ENCODE results near the gene ATL3.

GRCh38 chr11:63616953-63617352 is 54.2 kb downstream of the ATL3 start:
- TF ChIP-seq EZH2 (IDR thresholded peaks at IDR 0.05) = no peak
- TF ChIP-seq POLR2A (IDR thresholded peaks at IDR 0.05; ENCODE audit: borderline replicate concordance, extremely low read depth, insufficient read depth, insufficient read length) = no peak
- TF ChIP-seq YY1 (IDR thresholded peaks at IDR 0.05; ENCODE audit: extremely low read depth, insufficient replicate concordance, low read depth, low read length) = no peak
- TF ChIP-seq CTCF (IDR thresholded peaks at IDR 0.05 in 2 of 3, conservative IDR thresholded peaks at IDR 0.05 in 1 of 3; ENCODE audit: borderline replicate concordance in 1 of 3, insufficient read depth in 1 of 3, low read depth in 2 of 3, low read length in 2 of 3) = no peak
- TF ChIP-seq ZBTB33 (IDR thresholded peaks at IDR 0.05; ENCODE audit: extremely low read depth, insufficient replicate concordance, low read length) = no peak
- no peak for TF ChIP-seq RAD21 (IDR thresholded peaks at IDR 0.05; ENCODE audit: low read depth)
- TF ChIP-seq SIN3A (IDR thresholded peaks at IDR 0.05; ENCODE audit: low read depth) = no peak
